SK-N-SH (cell line): ENCODE data around the gene SLC30A3. TPM values are rescaled to one million over a fixed set of nuclear protein-coding genes. Genes with fewer than 3 reads are reported as not detected.

ENCODE experiments used
- CTCF ChIA-PET: fragments of 300-600, 350-600 bp; formaldehyde crosslinking; extraction: SDS; loops from one replicate; lab custom pipeline; 2021; lab: Yijun Ruan, JAX
- POLR2A ChIA-PET: fragments of 350-600 bp; sonication (Branson Sonifier 250); formaldehyde crosslinking; extraction: SDS; loops from one replicate; lab custom pipeline; 2020; ENCODE audit warnings: antibody characterized with exemption, inconsistent platforms; lab: Yijun Ruan, JAX
- DNase-seq: peaks from one replicate; pipeline ENCODE4 v3.0.0; 2012
- H2AFZ ChIP-seq: fragments of 200-600 bp; sonication (generic); 2 replicates; pipeline ENCODE4 v1.8.1; 2016; ENCODE audit warnings: antibody characterized with exemption, mild to moderate bottlenecking, low read depth
- H3F3A ChIP-seq: fragments of 200-600 bp; sonication (generic); replicated peaks from 2 replicates; pipeline ENCODE3; 2016; ENCODE audit warnings: antibody characterized with exemption, mild to moderate bottlenecking; ENCODE audit not compliant: insufficient read depth
- H3K27ac ChIP-seq, 2 experiments: fragments of 200-500 bp in 1 of 2; fragments of 200-600 bp in 1 of 2; sonication (Bioruptor generic) in 1 of 2; sonication (generic), shearing (Covaris generic) in 1 of 2; 2 replicates each; pipeline versions ENCODE4 v1.5.1 to v1.6.1; 2014 to 2016; ENCODE audit warnings: low read depth in 2 of 2, inconsistent platforms in 1 of 2, low read length in 1 of 2, mild to moderate bottlenecking in 1 of 2, mixed read lengths in 1 of 2
- H3K27me3 ChIP-seq: fragments of 200-600 bp; sonication (generic), shearing (Covaris generic); 2 replicates; pipeline ENCODE4 v1.6.1; 2016; ENCODE audit warnings: mixed run types; ENCODE audit not compliant: insufficient read depth
- H3K36me3 ChIP-seq, 2 experiments: fragments of 200-500 bp in 1 of 2; fragments of 200-600 bp in 1 of 2; sonication (Bioruptor generic) in 1 of 2; sonication (generic) in 1 of 2; replicated peaks in 1 of 2; 2 replicates each; pipeline versions ENCODE3 to v1.5.1; 2014 to 2016; ENCODE audit warnings: low read length in 1 of 2, mild to moderate bottlenecking in 1 of 2; ENCODE audit not compliant: insufficient read depth in 2 of 2, control insufficient read depth in 1 of 2
- H3K4me1 ChIP-seq, 2 experiments: fragments of 200-500 bp in 1 of 2; fragments of 200-600 bp in 1 of 2; sonication (Bioruptor generic) in 1 of 2; sonication (generic), shearing (Covaris generic) in 1 of 2; 2 replicates each; pipeline versions ENCODE4 v1.5.1 to v1.6.1; 2014 to 2016; ENCODE audit warnings: low read depth in 1 of 2, low read length in 1 of 2, mixed run types in 1 of 2; ENCODE audit not compliant: insufficient read depth in 2 of 2, control insufficient read depth in 1 of 2
- H3K4me2 ChIP-seq: fragments of 200-600 bp; sonication (generic), shearing (Covaris generic); 2 replicates; pipeline ENCODE4 v1.6.1; 2017; ENCODE audit warnings: mixed run types
- H3K4me3 ChIP-seq, 2 experiments: fragments of 200-500 bp in 1 of 2; fragments of 200-600 bp in 1 of 2; sonication (Bioruptor generic) in 1 of 2; sonication (generic), shearing (Covaris generic) in 1 of 2; 2 replicates each; pipeline versions ENCODE4 v1.5.1 to v1.8.1; 2014 to 2016; ENCODE audit warnings: low read depth in 2 of 2, inconsistent platforms in 1 of 2, low read length in 1 of 2, mild to moderate bottlenecking in 1 of 2, mixed read lengths in 1 of 2, moderate library complexity in 1 of 2
- H3K79me2 ChIP-seq: fragments of 200-600 bp; sonication (generic); 2 replicates; pipeline ENCODE4 v1.8.1; 2017; ENCODE audit warnings: mild to moderate bottlenecking; ENCODE audit not compliant: insufficient read depth
- H3K9ac ChIP-seq: fragments of 200-600 bp; sonication (generic); 2 replicates; pipeline ENCODE4 v1.6.1; 2017; ENCODE audit warnings: mixed run types
- H3K9me2 ChIP-seq: fragments of 200-600 bp; sonication (generic); 2 replicates; pipeline ENCODE4 v1.6.1; 2017; ENCODE audit warnings: mixed run types
- H3K9me3 ChIP-seq: fragments of 200-600 bp; sonication (generic); 2 replicates; pipeline ENCODE4 v1.6.1; 2017; ENCODE audit warnings: mixed run types, mild to moderate bottlenecking, moderate library complexity
- H4K20me1 ChIP-seq: fragments of 200-600 bp; sonication (generic); 2 replicates; pipeline ENCODE4 v1.6.1; 2017; ENCODE audit warnings: mild to moderate bottlenecking, mixed run types; ENCODE audit not compliant: insufficient read depth
- CHD2 ChIP-seq: fragments of 150-350 bp; IDR thresholded peaks from 2 replicates; pipeline ENCODE4 v1.6.1; 2018; ENCODE audit warnings: low read length; ENCODE audit not compliant: partially characterized antibody
- ELF1 ChIP-seq: IDR thresholded peaks from 2 replicates; pipeline ENCODE4 v1.4.0; 2012
- EZH2phosphoT487 ChIP-seq: fragments of 200-600 bp; sonication (generic); IDR thresholded peaks from 2 replicates; pipeline ENCODE4 v1.6.1; 2017; ENCODE audit warnings: low read depth, mixed run types, mild to moderate bottlenecking, antibody characterized with exemption, moderate library complexity, borderline replicate concordance
- FOSL2 ChIP-seq: IDR thresholded peaks from 2 replicates; pipeline ENCODE4 v1.4.0; 2012; ENCODE audit warnings: low read depth, mild to moderate bottlenecking, moderate library complexity, borderline replicate concordance
- FOXJ3 ChIP-seq: sonication (generic); formaldehyde crosslinking; IDR thresholded peaks from 2 replicates; pipeline ENCODE4 v1.5.1; 2020; ENCODE audit warnings: mild to moderate bottlenecking, missing genetic modification reagents
- FOXM1 ChIP-seq: IDR thresholded peaks from 2 replicates; pipeline ENCODE4 v1.4.0; 2012; ENCODE audit warnings: low read depth, mild to moderate bottlenecking
- GABPA ChIP-seq: IDR thresholded peaks from 2 replicates; pipeline ENCODE4 v1.4.0; 2012; ENCODE audit warnings: low read depth, mild to moderate bottlenecking
- JUND ChIP-seq: IDR thresholded peaks from 2 replicates; pipeline ENCODE4 v1.4.0; 2012
- MEF2A ChIP-seq: IDR thresholded peaks from 2 replicates; pipeline ENCODE4 v1.4.0; 2012; ENCODE audit warnings: low read depth, borderline replicate concordance
- NRF1 ChIP-seq: IDR thresholded peaks from 2 replicates; pipeline ENCODE4 v1.6.1; 2012; ENCODE audit warnings: low read depth, mild to moderate bottlenecking, low read length
- POLR2AphosphoS5 ChIP-seq: IDR thresholded peaks from 2 replicates; pipeline ENCODE4 v1.6.1; 2012; ENCODE audit warnings: low read depth, low read length
- RCOR1 ChIP-seq: fragments of 150-350 bp; IDR thresholded peaks from 2 replicates; pipeline ENCODE4 v1.6.1; 2017; ENCODE audit warnings: antibody characterized with exemption, low read length
- RXRA ChIP-seq: IDR thresholded peaks from 2 replicates; pipeline ENCODE4 v1.4.0; 2012; ENCODE audit warnings: low read depth, mild to moderate bottlenecking, borderline replicate concordance
- SIN3A ChIP-seq: IDR thresholded peaks from 2 replicates; pipeline ENCODE4 v1.6.1; 2012; ENCODE audit warnings: low read depth, mild to moderate bottlenecking, low read length, moderate library complexity, borderline replicate concordance
- WGBS: methylation state at CpG from one replicate; pipeline ENCODE4 v1.1.6; 2017; ENCODE audit warnings: low lambda C conversion rate; 5-methylcytosine and 5-hydroxymethylcytosine counted together
- polyA plus RNA-seq, 3 experiments: library from polyadenylated mRNA; depleted of rRNA; stranded (reverse); fragments of >200 nt; gene quantifications; 2 replicates each; pipeline ENCODE4 v1.2.3, GENCODE V29; 2012
- TF ChIP-seq, protein P1 (sequence below): fragments of 150-350 bp; IDR thresholded peaks from 2 replicates; pipeline ENCODE4 v1.6.1; 2017; ENCODE audit warnings: antibody characterized with exemption, low read length, low read depth, borderline replicate concordance
- TF ChIP-seq, protein P2 (sequence below): fragments of 150-350 bp; IDR thresholded peaks from 2 replicates; pipeline ENCODE4 v1.6.1; 2016; ENCODE audit warnings: mild to moderate bottlenecking, low read depth, low read length
- TF ChIP-seq, protein P3 (sequence below): IDR thresholded peaks from 2 replicates; pipeline ENCODE4 v1.4.0; 2012; ENCODE audit warnings: low read depth
- TF ChIP-seq, protein P4 (sequence below): IDR thresholded peaks from 2 replicates; pipeline ENCODE4 v1.4.0; 2012; ENCODE audit warnings: low read depth, borderline replicate concordance
- TF ChIP-seq, protein P5 (sequence below): IDR thresholded peaks from 2 replicates; pipeline ENCODE4 v1.6.1; 2012; ENCODE audit warnings: mild to moderate bottlenecking, low read depth, low read length, moderate library complexity

Gene SLC30A3
- polyA plus RNA-seq, 1 of the 3 experiments (the other 2 are of a cell fraction): 1.1 TPM

DNA sequence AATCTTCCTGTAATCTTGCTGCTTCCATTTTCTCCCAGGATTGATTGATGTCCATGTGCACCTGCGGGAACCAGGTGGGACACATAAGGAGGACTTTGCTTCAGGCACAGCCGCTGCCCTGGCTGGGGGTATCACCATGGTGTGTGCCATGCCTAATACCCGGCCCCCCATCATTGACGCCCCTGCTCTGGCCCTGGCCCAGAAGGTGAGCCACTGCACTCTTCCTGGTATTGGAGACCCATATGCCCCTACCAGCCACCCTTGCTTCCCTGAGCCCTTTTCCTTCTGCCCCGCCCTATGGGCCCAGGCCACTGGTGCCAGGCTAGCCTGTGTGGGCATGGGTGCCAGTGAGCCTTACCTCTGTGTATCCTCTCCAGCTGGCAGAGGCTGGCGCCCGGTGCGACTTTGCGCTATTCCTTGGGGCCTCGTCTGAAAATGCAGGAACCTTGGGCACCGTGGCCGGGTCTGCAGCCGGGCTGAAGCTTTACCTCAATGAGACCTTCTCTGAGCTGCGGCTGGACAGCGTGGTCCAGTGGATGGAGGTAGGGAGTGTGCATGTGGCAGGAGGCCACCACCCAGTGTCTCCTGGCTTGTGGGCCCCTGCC lies 25.4 kb downstream of the SLC30A3 start:
- H3K27me3 ChIP-seq: no peaks in the 10 kb centered on the region
- no peaks in the 10 kb centered on the region for H4K20me1 ChIP-seq
- H3K4me1 ChIP-seq: no peaks in the 10 kb centered on the region
- no peak for DNase-seq
- H3K4me3 ChIP-seq: no peak overlapping the region
- CTCF ChIA-PET: interaction anchor here (3.4 to 6.8 kb wide), 2 partner anchors 11 to 43 kb away, joined by 16 to 39 read pairs; partner anchors contain the start of gene TRIM54
- no peaks in the 10 kb centered on the region for H3K79me2 ChIP-seq
- H3K36me3 ChIP-seq: peaks cover 43 to 93% of the 10 kb centered on the region in 2 experiments
- H3K9ac ChIP-seq: no peak overlapping the region
- POLR2A ChIA-PET: interaction anchor here (0.6 kb wide), 1 partner anchor 9 kb away, joined by 4 read pairs; no protein-coding TSS in a partner anchor
- H3K9me2 ChIP-seq: no peaks in the 10 kb centered on the region
- TF ChIP-seq SIN3A (no peak), JUND (no peak), NRF1 (no peak), RXRA (no peak), FOSL2 (no peak), FOXJ3 (CRISPR knock-in tag) (no peak), GABPA (no peak), RCOR1 (no peak), POLR2AphosphoS5 (no peak), MEF2A (no peak), EZH2phosphoT487 (no peak)
- TF ChIP-seq, protein P1, sequence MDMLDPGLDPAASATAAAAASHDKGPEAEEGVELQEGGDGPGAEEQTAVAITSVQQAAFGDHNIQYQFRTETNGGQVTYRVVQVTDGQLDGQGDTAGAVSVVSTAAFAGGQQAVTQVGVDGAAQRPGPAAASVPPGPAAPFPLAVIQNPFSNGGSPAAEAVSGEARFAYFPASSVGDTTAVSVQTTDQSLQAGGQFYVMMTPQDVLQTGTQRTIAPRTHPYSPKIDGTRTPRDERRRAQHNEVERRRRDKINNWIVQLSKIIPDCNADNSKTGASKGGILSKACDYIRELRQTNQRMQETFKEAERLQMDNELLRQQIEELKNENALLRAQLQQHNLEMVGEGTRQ: no peak
- TF ChIP-seq, protein P2, sequence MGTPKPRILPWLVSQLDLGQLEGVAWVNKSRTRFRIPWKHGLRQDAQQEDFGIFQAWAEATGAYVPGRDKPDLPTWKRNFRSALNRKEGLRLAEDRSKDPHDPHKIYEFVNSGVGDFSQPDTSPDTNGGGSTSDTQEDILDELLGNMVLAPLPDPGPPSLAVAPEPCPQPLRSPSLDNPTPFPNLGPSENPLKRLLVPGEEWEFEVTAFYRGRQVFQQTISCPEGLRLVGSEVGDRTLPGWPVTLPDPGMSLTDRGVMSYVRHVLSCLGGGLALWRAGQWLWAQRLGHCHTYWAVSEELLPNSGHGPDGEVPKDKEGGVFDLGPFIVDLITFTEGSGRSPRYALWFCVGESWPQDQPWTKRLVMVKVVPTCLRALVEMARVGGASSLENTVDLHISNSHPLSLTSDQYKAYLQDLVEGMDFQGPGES: no peak
- H3K9me3 ChIP-seq: no peaks in the 10 kb centered on the region
- 95% methylated on average over 12 of the region's 15 CpGs for WGBS
- H3K27ac ChIP-seq: no peak overlapping the region
- peaks cover under 1% of the 10 kb centered on the region for H3F3A ChIP-seq
- no peak overlapping the region for H3K4me2 ChIP-seq
- no peak overlapping the region for H2AFZ ChIP-seq

DNA sequence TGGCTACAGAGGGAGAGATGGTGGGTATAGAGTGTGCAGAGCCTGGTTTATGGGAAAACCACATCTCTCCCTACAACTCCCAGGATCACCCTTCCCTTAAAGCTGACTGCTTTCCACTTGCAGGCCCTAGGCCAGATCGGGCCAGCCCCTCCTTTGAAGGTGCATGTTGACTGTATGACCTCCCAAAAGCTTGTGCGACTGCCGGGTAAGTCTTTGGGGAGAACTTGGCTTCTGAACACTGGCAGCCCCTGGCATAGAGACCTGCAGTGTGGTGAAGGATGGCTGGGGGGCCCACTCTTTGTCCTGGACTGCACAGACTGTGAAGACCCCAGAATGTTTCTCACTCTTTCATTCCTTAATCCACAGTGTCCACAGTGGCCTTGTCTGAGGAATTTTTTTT lies 26.2 kb downstream of the SLC30A3 start:
- Histone ChIP-seq H3K9me3 (no peaks in the 10 kb centered on the region), H3K4me2 (no peak overlapping the region), H3K27me3 (no peaks in the 10 kb centered on the region), H3K27ac (no peak overlapping the region), H4K20me1 (no peaks in the 10 kb centered on the region), H3K9ac (no peak overlapping the region), H3K4me1 (no peaks in the 10 kb centered on the region), H3K9me2 (no peaks in the 10 kb centered on the region), H3K79me2 (no peaks in the 10 kb centered on the region), H2AFZ (no peak overlapping the region), H3F3A (no peaks in the 10 kb centered on the region), H3K36me3 (peaks cover 48 to 93% of the 10 kb centered on the region in 2 experiments), H3K4me3 (no peak overlapping the region)
- ChIA-PET CTCF (interaction anchor here (0.7 to 6.8 kb wide), 3 partner anchors 15 to 67 kb away, joined by 4 to 39 read pairs (median 4); partner anchors contain the start of gene TRIM54), POLR2A (no interaction called here)
- no peak for DNase-seq
- WGBS: 90% methylated on average over 3 of the region's 3 CpGs
- TF ChIP-seq EZH2phosphoT487 (no peak), JUND (no peak), GABPA (no peak), RCOR1 (no peak), FOXM1 (no peak), CHD2 (no peak), FOSL2 (no peak), ELF1 (no peak), POLR2AphosphoS5 (no peak)
- TF ChIP-seq, protein P3, sequence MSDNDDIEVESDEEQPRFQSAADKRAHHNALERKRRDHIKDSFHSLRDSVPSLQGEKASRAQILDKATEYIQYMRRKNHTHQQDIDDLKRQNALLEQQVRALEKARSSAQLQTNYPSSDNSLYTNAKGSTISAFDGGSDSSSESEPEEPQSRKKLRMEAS: no peak
- TF ChIP-seq, protein P4, sequence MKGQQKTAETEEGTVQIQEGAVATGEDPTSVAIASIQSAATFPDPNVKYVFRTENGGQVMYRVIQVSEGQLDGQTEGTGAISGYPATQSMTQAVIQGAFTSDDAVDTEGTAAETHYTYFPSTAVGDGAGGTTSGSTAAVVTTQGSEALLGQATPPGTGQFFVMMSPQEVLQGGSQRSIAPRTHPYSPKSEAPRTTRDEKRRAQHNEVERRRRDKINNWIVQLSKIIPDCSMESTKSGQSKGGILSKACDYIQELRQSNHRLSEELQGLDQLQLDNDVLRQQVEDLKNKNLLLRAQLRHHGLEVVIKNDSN: no peak
- TF ChIP-seq, protein P5, sequence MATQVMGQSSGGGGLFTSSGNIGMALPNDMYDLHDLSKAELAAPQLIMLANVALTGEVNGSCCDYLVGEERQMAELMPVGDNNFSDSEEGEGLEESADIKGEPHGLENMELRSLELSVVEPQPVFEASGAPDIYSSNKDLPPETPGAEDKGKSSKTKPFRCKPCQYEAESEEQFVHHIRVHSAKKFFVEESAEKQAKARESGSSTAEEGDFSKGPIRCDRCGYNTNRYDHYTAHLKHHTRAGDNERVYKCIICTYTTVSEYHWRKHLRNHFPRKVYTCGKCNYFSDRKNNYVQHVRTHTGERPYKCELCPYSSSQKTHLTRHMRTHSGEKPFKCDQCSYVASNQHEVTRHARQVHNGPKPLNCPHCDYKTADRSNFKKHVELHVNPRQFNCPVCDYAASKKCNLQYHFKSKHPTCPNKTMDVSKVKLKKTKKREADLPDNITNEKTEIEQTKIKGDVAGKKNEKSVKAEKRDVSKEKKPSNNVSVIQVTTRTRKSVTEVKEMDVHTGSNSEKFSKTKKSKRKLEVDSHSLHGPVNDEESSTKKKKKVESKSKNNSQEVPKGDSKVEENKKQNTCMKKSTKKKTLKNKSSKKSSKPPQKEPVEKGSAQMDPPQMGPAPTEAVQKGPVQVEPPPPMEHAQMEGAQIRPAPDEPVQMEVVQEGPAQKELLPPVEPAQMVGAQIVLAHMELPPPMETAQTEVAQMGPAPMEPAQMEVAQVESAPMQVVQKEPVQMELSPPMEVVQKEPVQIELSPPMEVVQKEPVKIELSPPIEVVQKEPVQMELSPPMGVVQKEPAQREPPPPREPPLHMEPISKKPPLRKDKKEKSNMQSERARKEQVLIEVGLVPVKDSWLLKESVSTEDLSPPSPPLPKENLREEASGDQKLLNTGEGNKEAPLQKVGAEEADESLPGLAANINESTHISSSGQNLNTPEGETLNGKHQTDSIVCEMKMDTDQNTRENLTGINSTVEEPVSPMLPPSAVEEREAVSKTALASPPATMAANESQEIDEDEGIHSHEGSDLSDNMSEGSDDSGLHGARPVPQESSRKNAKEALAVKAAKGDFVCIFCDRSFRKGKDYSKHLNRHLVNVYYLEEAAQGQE: no peak
- TF ChIP-seq, protein P2: no peak
